Natural killer cell (primary cell): ENCODE results near the gene RPUSD3. TPM values are rescaled to one million over a fixed set of nuclear protein-coding genes. Genes with fewer than 3 reads are reported as not detected.
"Not testable (repeated sequence)": the region's sequence is repeated elsewhere in the genome, so short reads cannot be mapped to it uniquely, and the experiment has no call there.

Experiments used
- ATAC-seq, 3 donors: fragments of 150-1000 bp in 2 of 3; fragments of 200-7000 bp in 1 of 3; cut with Tn5 transposase; 1 replicate in 1 of 3; 2 replicates in 2 of 3; pipeline ENCODE4 v1.10.0; 2021; ENCODE audit warnings: mild to moderate bottlenecking in 2 of 3, moderate library complexity in 2 of 3
- DNase-seq, 2 donors: peaks; one replicate each; pipeline versions ENCODE4 v3.0.0 to v3.0.0-alpha.2; 2013 to 2021; ENCODE audit warnings: mixed read lengths in 1 of 2
- H3K27ac ChIP-seq: one replicate; pipeline ENCODE4 v1.5.1; 2013; ENCODE audit warnings: mild to moderate bottlenecking, low read length
- H3K27me3 ChIP-seq: one replicate; pipeline ENCODE4 v1.6.1; 2013; ENCODE audit warnings: low read length; ENCODE audit not compliant: control insufficient read depth, insufficient read depth
- H3K36me3 ChIP-seq: one replicate; pipeline ENCODE4 v1.6.1; 2013; ENCODE audit warnings: low read length; ENCODE audit not compliant: control insufficient read depth, insufficient read depth
- H3K4me1 ChIP-seq: one replicate; pipeline ENCODE4 v1.6.1; 2013; ENCODE audit warnings: low read length; ENCODE audit not compliant: control insufficient read depth, insufficient read depth
- H3K4me3 ChIP-seq: one replicate; pipeline ENCODE4 v1.5.1; 2013; ENCODE audit warnings: low read length
- H3K9me3 ChIP-seq: one replicate; pipeline ENCODE4 v1.6.1; 2013; ENCODE audit warnings: low read length; ENCODE audit not compliant: control insufficient read depth, insufficient read depth
- H3K27ac Mint-ChIP-seq, 2 donors: one replicate each; pipeline ENCODE4 v1.8.0; 2022; ENCODE audit warnings: mild to moderate bottlenecking in 2 of 2, mixed read lengths in 2 of 2, moderate library complexity in 1 of 2
- H3K27me3 Mint-ChIP-seq, 2 donors: one replicate each; pipeline ENCODE4 v1.8.0; 2022; ENCODE audit warnings: low read depth in 2 of 2, mixed read lengths in 2 of 2
- H3K36me3 Mint-ChIP-seq: one replicate; pipeline ENCODE4 v1.8.0; 2022; ENCODE audit warnings: mixed read lengths
- H3K4me1 Mint-ChIP-seq, 2 donors: one replicate each; pipeline ENCODE4 v1.8.0; 2022; ENCODE audit warnings: mixed read lengths in 2 of 2
- H3K4me3 Mint-ChIP-seq: one replicate; pipeline ENCODE4 v1.8.0; 2022; ENCODE audit warnings: mild to moderate bottlenecking, moderate library complexity, mixed read lengths
- H3K9me3 Mint-ChIP-seq, 2 donors: one replicate each; pipeline ENCODE4 v1.8.0; 2022; ENCODE audit warnings: mixed read lengths in 2 of 2
- CTCF ChIP-seq: fragments of 200-600 bp; IDR thresholded peaks from one replicate; pipeline ENCODE4 v1.8.0; 2022; ENCODE audit warnings: antibody characterized with exemption
- whole genome bisulfite sequencing: methylation state at CpG from one replicate; pipeline ENCODE4 v1.1.7; 2013; ENCODE audit warnings: missing lambda C conversion rate; ENCODE audit not compliant: insufficient coverage; 5-methylcytosine and 5-hydroxymethylcytosine counted together
- intact Hi-C: fragments of 100-400 bp; cut with micrococcal nuclease; formaldehyde crosslinking; loops from one replicate; pipeline ENCODE4 v1.14.2; 2022
- total RNA-seq, 4 donors: library from RNA; stranded (reverse); fragments of 120-200 nt in 1 of 4; gene quantifications; one replicate each; pipeline versions ENCODE4 v1.2.3 to v1.2.4, GENCODE V29; 2013 to 2022

Gene RPUSD3
- total RNA-seq, 3 donors from 2014 or later (not counting 1 experiment from before 2014, with no cell fraction given), result 27.5 to 43.9 (median 30.9) TPM

- H3K27ac ChIP-seq, result no peak overlapping the region
- no peaks in the 10 kb centered on the region for H3K36me3 ChIP-seq
- DNase-seq, result no peak
- no peaks in the 10 kb centered on the region for H3K27me3 ChIP-seq
- no peaks in the 10 kb centered on the region for H3K36me3 Mint-ChIP-seq
- H3K4me1 Mint-ChIP-seq, result no peaks in the 10 kb centered on the region
- no peak for ATAC-seq
- no peak overlapping the region for H3K4me3 ChIP-seq
- no peaks in the 10 kb centered on the region for H3K27me3 Mint-ChIP-seq
- no peaks in the 10 kb centered on the region for H3K9me3 ChIP-seq
- H3K4me1 ChIP-seq, result no peaks in the 10 kb centered on the region
- no peak overlapping the region for H3K27ac Mint-ChIP-seq
- H3K4me3 Mint-ChIP-seq, result no peak overlapping the region
- no peak for TF ChIP-seq CTCF
- intact Hi-C loops, result no loop called here
- no peaks in the 10 kb centered on the region for H3K9me3 Mint-ChIP-seq
Measured at GRCh38 chr3:9875448-9875847, 31.6 kb upstream of the RPUSD3 start.

DNA sequence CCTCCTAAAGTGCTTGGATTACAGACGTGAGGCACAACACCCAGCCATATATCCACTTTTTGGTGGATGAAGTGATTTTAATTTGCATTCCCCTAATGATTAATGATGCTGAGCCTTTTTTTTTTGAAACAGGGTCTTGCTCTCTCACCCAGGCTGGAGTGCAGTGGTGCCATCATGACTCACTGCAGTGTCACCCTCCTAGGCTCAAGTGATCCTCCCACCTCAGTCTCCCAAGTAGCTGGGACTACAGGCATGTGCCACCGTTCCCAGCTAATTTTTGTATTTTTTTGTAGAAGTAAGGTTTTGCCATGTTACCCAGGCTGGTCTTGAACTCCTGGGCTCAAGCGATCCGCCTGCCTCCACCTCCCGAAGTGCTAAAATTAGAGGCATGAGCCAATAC is 28.3 kb upstream of the RPUSD3 start:
- not testable (repeated sequence) for H3K9me3 Mint-ChIP-seq

DNA sequence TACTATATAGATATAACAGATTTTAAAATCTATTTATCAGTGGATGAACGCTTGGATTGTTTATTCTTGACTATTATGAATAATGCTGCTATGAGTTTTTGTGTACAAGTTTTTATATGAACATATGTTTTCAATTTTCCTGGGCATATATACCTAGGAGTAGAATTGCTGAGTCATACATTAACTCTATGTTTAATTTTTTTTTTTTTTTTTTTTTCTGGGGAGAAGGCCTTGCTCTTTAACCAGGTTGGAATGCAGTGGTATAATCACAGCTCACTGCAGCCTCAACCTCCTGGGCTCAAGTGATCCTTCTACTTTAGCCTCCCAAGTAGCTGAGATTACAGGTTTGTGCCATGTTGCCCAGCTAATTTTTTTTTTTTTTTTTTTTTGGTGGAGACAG is 27.2 kb upstream of the RPUSD3 start:
- no peaks in the 10 kb centered on the region for H3K4me1 ChIP-seq
- no CpG with 5 or more reads among the region's 1 CpG for WGBS
- no peaks in the 10 kb centered on the region for H3K9me3 Mint-ChIP-seq
- no peak for TF ChIP-seq CTCF
- no peaks in the 10 kb centered on the region for H3K27me3 ChIP-seq
- no peaks in the 10 kb centered on the region for H3K36me3 Mint-ChIP-seq
- no peaks in the 10 kb centered on the region for H3K9me3 ChIP-seq
- H3K27ac Mint-ChIP-seq, result no peak overlapping the region
- H3K4me3 ChIP-seq, result no peak overlapping the region
- H3K4me1 Mint-ChIP-seq, result no peaks in the 10 kb centered on the region
- intact Hi-C loops, result no loop called here
- ATAC-seq, result no peak
- no peak overlapping the region for H3K27ac ChIP-seq
- H3K4me3 Mint-ChIP-seq, result no peak overlapping the region
- no peaks in the 10 kb centered on the region for H3K27me3 Mint-ChIP-seq
- DNase-seq, result no peak
- no peaks in the 10 kb centered on the region for H3K36me3 ChIP-seq

More for the DNA sequence above, 28.3 kb upstream of the RPUSD3 start:
- intact Hi-C loops, H3K27ac ChIP-seq, H3K4me3 Mint-ChIP-seq, H3K36me3 ChIP-seq, H3K27ac Mint-ChIP-seq, H3K27me3 ChIP-seq, ATAC-seq, H3K27me3 Mint-ChIP-seq, H3K9me3 ChIP-seq, DNase-seq, H3K36me3 Mint-ChIP-seq, H3K4me3 ChIP-seq, H3K4me1 Mint-ChIP-seq, H3K4me1 ChIP-seq: not testable (repeated sequence)
- 96% methylated on average over 4 of the region's 5 CpGs for WGBS

GRCh38 chr3:9869955-9870354 is 26.1 kb upstream of the RPUSD3 start:
- H3K4me3 Mint-ChIP-seq, result no peak overlapping the region
- Histone ChIP-seq H3K36me3 (no peaks in the 10 kb centered on the region), H3K4me1 (no peaks in the 10 kb centered on the region), H3K9me3 (no peaks in the 10 kb centered on the region), H3K4me3 (no peak overlapping the region), H3K27me3 (no peaks in the 10 kb centered on the region), H3K27ac (no peak overlapping the region)
- no peaks in the 10 kb centered on the region for H3K4me1 Mint-ChIP-seq
- H3K27ac Mint-ChIP-seq, result no peak overlapping the region
- no peaks in the 10 kb centered on the region for H3K9me3 Mint-ChIP-seq
- H3K36me3 Mint-ChIP-seq, result no peaks in the 10 kb centered on the region
- no peak for ATAC-seq
- no peak for DNase-seq
- intact Hi-C loops, result no loop called here
- 88% methylated on average over 5 of the region's 5 CpGs for WGBS
- no peaks in the 10 kb centered on the region for H3K27me3 Mint-ChIP-seq
- no peak for TF ChIP-seq CTCF
